Activated CD4-positive, alpha-beta T cell treated with anti-CD3 and anti-CD28 coated beads, Interleukin-10, Interleukin-2, amounts not matched to agents 100 ng/mL and 50 ng/mL, durations not matched to agents 16 hours and 8 hours (primary cell): Measurements from ENCODE around the gene ATP11B.
"Not testable (repeated sequence)": the region's sequence is repeated elsewhere in the genome, so short reads cannot be mapped to it uniquely, and the experiment has no call there.

ENCODE experiments used
- DNase-seq: peaks from one replicate; pipeline ENCODE4 v3.0.0-alpha.2; 2020

Gene ATP11B

GRCh38 chr3:182796310-182796709, 3.0 kb downstream of the ATP11B start:
- no peak for DNase-seq

GRCh38 chr3:182797876-182798275, 4.6 kb downstream of the ATP11B start:
- no peak for DNase-seq

- DNase-seq, result not testable (repeated sequence)
These were observed 5.8 kb downstream of the ATP11B start for GRCh38 chr3:182799143-182799542.

- no peak for DNase-seq
These were observed 7.2 kb downstream of the ATP11B start for GRCh38 chr3:182800508-182800907.

- no peak for DNase-seq
These were observed 9.4 kb downstream of the ATP11B start for GRCh38 chr3:182802413-182803390.

GRCh38 chr3:182803596-182803995, 10.3 kb downstream of the ATP11B start:
- no peak for DNase-seq

- no peak for DNase-seq
These were observed 13.8 kb downstream of the ATP11B start for GRCh38 chr3:182807061-182807460.

- no peak for DNase-seq
These were observed 14.9 kb downstream of the ATP11B start for GRCh38 chr3:182808041-182808770.

- no peak for DNase-seq
These were observed 16.2 kb downstream of the ATP11B start for GRCh38 chr3:182809531-182809930.

- no peak for DNase-seq
These were observed 17.4 kb downstream of the ATP11B start for GRCh38 chr3:182810574-182811268.

GRCh38 chr3:182811269-182811596, 17.9 kb downstream of the ATP11B start:
- DNase-seq, result no peak

- DNase-seq, result no peak
These were observed 18.8 kb downstream of the ATP11B start for GRCh38 chr3:182812123-182812522.

GRCh38 chr3:182814419-182815062, 21.2 kb downstream of the ATP11B start:
- DNase-seq, result no peak

- no peak for DNase-seq
These were observed 22.9 kb downstream of the ATP11B start for GRCh38 chr3:182816181-182816580.

- no peak for DNase-seq
These were observed 25.1 kb downstream of the ATP11B start for GRCh38 chr3:182818296-182818978.

- DNase-seq, result no peak
These were observed 28.1 kb downstream of the ATP11B start for GRCh38 chr3:182821221-182821981.

GRCh38 chr3:182822260-182822659, 29.0 kb downstream of the ATP11B start:
- not testable (repeated sequence) for DNase-seq

GRCh38 chr3:182824957-182825356, 31.7 kb downstream of the ATP11B start:
- no peak for DNase-seq

- no peak for DNase-seq
These were observed 36.6 kb downstream of the ATP11B start for GRCh38 chr3:182829761-182830405.

GRCh38 chr3:182837855-182838454, 44.7 kb downstream of the ATP11B start:
- DNase-seq, result no peak

GRCh38 chr3:182843478-182843877, 50.2 kb downstream of the ATP11B start:
- no peak for DNase-seq
